Sigmoid colon (tissue), 4 donors: ENCODE results near the gene OR2F1.

ENCODE experiments used
- CTCF ChIP-seq, 4 experiments: fragments of 450-650 bp in 3 of 4; fragments of 200-600 bp in 1 of 4; IDR thresholded peaks; one replicate each; pipeline ENCODE4 v1.5.1; 2016 to 2019; ENCODE audit warnings: antibody characterized with exemption in 4 of 4, mild to moderate bottlenecking in 3 of 4, moderate library complexity in 2 of 4
- POLR2A ChIP-seq, 2 donors: fragments of 450-650 bp; IDR thresholded peaks; one replicate each; pipeline ENCODE4 v1.6.1; 2016; ENCODE audit warnings: antibody characterized with exemption in 2 of 2, mild to moderate bottlenecking in 2 of 2, moderate library complexity in 2 of 2
- POLR2AphosphoS5 ChIP-seq, 4 donors: sonication (generic); formaldehyde crosslinking; IDR thresholded peaks; one replicate each; pipeline ENCODE4 v1.6.1; 2017; ENCODE audit warnings: antibody characterized with exemption in 4 of 4

- no peak for TF ChIP-seq CTCF (IDR thresholded peaks at IDR 0.05)
- TF ChIP-seq POLR2AphosphoS5 (IDR thresholded peaks at IDR 0.05): no peak
- TF ChIP-seq POLR2A (IDR thresholded peaks at IDR 0.05): no peak
Measured at GRCh38 chr7:143954135-143954534, 509 bp upstream of the OR2F1 start.
